D721Med (cell line): ENCODE data around the gene CDHR2.

ENCODE experiments used
- DNase-seq: peaks from one replicate; pipeline ENCODE4 v3.0.0; 2011; ENCODE audit warnings: low spot score; ENCODE audit not compliant: insufficient read length
- FAIRE-seq: peaks from 2 replicates; lab custom pipeline; 2011; peaks lifted over from hg19 to GRCh38; lab: Jason Lieb, UNC
- TF ChIP-seq, protein P1 (sequence below): IDR thresholded peaks from 2 replicates; pipeline ENCODE4 v1.5.1; 2012; ENCODE audit warnings: mild to moderate bottlenecking, control low read depth; ENCODE audit not compliant: insufficient read depth; ENCODE audit errors: missing control alignments

The CDHR2 gene

GRCh38 chr5:176548967-176549444 lies at the start of gene CDHR2:
Gene CDHR2, plus strand, starts transcription at chr5:176549342. Its CDS starts 16,011 bp downstream, at chr5:176565353.
- FAIRE-seq (no peak), DNase-seq (no peak)
- TF ChIP-seq, protein P1, sequence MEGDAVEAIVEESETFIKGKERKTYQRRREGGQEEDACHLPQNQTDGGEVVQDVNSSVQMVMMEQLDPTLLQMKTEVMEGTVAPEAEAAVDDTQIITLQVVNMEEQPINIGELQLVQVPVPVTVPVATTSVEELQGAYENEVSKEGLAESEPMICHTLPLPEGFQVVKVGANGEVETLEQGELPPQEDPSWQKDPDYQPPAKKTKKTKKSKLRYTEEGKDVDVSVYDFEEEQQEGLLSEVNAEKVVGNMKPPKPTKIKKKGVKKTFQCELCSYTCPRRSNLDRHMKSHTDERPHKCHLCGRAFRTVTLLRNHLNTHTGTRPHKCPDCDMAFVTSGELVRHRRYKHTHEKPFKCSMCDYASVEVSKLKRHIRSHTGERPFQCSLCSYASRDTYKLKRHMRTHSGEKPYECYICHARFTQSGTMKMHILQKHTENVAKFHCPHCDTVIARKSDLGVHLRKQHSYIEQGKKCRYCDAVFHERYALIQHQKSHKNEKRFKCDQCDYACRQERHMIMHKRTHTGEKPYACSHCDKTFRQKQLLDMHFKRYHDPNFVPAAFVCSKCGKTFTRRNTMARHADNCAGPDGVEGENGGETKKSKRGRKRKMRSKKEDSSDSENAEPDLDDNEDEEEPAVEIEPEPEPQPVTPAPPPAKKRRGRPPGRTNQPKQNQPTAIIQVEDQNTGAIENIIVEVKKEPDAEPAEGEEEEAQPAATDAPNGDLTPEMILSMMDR, result no peak

DNA sequence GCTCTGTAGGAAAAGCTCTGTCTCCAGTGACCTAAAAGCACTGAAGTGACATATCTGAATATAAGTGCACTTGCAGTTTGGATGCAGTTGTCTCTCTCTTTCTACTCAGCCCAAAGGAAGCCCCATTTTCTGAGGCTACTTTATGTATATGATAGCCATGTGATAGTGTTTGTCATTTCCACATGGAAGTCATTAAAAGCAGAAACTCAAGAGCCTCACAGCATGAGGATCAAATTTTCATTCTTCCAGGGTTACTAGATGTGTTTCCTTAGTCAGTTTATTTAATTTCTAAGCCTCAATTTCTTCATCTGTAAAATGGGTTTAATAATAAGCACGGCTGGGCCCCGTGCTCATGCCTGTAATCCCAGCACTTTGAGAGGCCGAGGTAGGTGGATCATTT lies 48.6 kb upstream of the CDHR2 start:
- FAIRE-seq, result no peak
- TF ChIP-seq, protein P1, result no peak
- DNase-seq, result no peak

GRCh38 chr5:176501333-176501732 lies 47.8 kb upstream of the CDHR2 start:
- no peak for DNase-seq
- TF ChIP-seq, protein P1, result no peak
- no peak for FAIRE-seq

DNA sequence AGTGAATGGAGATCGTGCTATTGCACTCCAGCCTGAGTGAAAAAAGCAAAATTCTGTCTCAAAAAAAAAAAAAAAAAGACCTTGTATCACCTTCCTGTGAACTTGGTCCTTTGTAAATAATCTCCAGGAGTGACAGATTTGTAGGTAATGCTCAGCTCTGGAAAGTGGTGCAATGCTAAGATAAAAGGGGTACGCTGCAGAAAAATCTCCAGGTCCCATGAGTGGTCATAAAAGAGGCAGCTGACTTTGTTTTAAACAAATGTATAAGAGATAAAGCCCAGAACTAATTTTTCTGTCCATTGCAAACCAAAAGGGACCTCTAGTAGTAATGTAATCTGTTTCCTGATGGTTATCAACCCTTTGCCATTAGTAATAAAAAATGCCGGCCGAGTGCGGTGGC lies 45.6 kb upstream of the CDHR2 start:
- FAIRE-seq, result no peak
- no peak for DNase-seq
- TF ChIP-seq, protein P1, result no peak

DNA sequence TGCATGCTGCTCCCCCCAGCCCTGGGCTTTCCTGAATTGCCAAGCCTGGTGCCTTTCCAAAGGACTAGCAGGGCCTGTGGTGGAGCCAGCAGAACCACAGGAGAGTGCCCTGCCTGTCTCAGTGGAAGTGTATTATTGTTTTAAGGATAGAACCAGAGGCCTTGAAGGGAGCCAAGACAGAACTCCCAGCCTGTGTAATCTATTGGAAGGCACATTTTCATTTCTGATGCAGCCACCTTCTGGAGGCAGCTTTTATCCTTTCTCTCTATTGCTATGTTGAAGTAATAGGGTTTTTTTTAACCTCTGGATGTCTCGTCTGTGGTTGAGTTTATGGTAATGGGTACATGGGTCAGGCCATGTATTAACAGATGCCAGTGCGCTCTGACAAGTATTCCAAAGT lies 41.2 kb upstream of the CDHR2 start:
- DNase-seq (no peak), FAIRE-seq (no peak)

DNA sequence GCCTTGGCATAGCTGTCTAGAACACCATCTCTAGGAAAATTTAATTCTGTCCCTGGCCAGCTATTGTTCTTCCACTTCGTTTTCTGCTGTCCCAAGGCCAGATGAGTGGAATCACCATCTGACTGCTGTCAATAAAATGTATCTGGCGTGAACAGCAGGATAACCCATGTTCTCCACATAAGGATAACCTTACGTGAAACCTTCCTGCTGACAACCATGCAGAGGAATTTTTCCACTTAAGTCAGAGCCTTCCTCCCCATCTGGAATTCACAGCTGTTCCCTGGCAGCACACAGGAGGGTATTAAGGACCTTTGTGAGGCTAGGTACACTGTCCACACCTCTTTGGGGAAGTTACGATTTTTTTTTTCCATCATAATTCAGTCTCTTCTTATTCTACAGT lies 40.5 kb upstream of the CDHR2 start:
- DNase-seq (no peak), FAIRE-seq (no peak)
- TF ChIP-seq, protein P1, result no peak

More for the DNA sequence above, 41.2 kb upstream of the CDHR2 start:
- TF ChIP-seq, protein P1, result no peak

DNA sequence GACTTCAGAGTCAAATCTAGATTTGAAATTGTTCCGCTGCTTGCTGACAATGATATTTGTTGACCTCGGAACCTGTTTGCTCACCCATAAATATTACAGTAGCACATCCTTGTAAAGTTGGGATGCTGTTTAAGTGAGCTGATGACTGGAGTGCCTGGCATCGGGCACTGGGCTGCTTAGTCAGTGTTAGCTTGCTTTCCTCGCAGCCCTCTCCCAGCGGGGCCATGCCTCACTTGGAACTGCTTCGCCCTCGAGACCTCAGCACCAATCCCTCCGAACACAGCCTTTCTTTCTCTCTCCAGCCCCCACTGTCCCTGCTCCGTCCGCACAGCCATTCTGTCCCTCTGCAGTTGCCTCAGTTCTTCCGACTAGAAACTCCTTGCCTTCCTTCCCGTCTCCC lies 35.4 kb upstream of the CDHR2 start:
- TF ChIP-seq, protein P1, result no peak
- DNase-seq (no peak), FAIRE-seq (no peak)
